HG03139 (cell line): ENCODE results near the gene GNMT.
"Not testable (repeated sequence)": the region's sequence is repeated elsewhere in the genome, so short reads cannot be mapped to it uniquely, and the experiment has no call there.

Source experiments
- ATAC-seq: cut with Tn5 transposase; IDR thresholded peaks from one replicate; pipeline ENCODE4 v1.9.1; 2021; ENCODE audit not compliant: unreplicated experiment

GNMT gene

GRCh38 chr6:42973926-42974325, 13.4 kb downstream of the GNMT start:
- no peak for ATAC-seq

- ATAC-seq = no peak
Observed at GRCh38 chr6:42974919-42975505, 14.5 kb downstream of the GNMT start.

- peak; percentile 15 for ATAC-seq
Observed at GRCh38 chr6:42978487-42978838, 17.9 kb downstream of the GNMT start.

- peak; percentile 84 for ATAC-seq
Observed at GRCh38 chr6:42978839-42979522, 18.4 kb downstream of the GNMT start, which contains the start of gene PEX6. TSS of gene PEX6 (minus strand) at chr6:42979181. CDS start at chr6:42979150, 31 bp downstream.

GRCh38 chr6:42979523-42980177, 19.1 kb downstream of the GNMT start:
- ATAC-seq = peak; percentile 7

GRCh38 chr6:42981836-42982235, 21.3 kb downstream of the GNMT start:
- ATAC-seq = no peak

GRCh38 chr6:42984001-42984923, 23.7 kb downstream of the GNMT start, which contains the start of gene PPP2R5D:
TSS of gene PPP2R5D (plus strand) at chr6:42984570. CDS start at chr6:42984678, 108 bp downstream.
- ATAC-seq = peak; percentile 87

- no peak for ATAC-seq
Observed at GRCh38 chr6:42984924-42985475, 24.4 kb downstream of the GNMT start.

GRCh38 chr6:42987533-42988451, 27.2 kb downstream of the GNMT start:
- no peak for ATAC-seq

GRCh38 chr6:42988486-42989020, 28.0 kb downstream of the GNMT start:
- no peak for ATAC-seq

GRCh38 chr6:42989923-42990322, 29.4 kb downstream of the GNMT start:
- no peak for ATAC-seq

- no peak for ATAC-seq
Observed at GRCh38 chr6:42993445-42993844, 32.9 kb downstream of the GNMT start.

- no peak for ATAC-seq
Observed at GRCh38 chr6:42996513-42996912, 36.0 kb downstream of the GNMT start.

- not testable (repeated sequence) for ATAC-seq
Observed at GRCh38 chr6:42998205-42998604, 37.7 kb downstream of the GNMT start.

GRCh38 chr6:43001843-43002242, 41.3 kb downstream of the GNMT start:
- ATAC-seq = no peak

GRCh38 chr6:43005844-43006243, 45.3 kb downstream of the GNMT start:
- ATAC-seq = no peak

GRCh38 chr6:43006251-43006650, 45.7 kb downstream of the GNMT start:
- no peak for ATAC-seq

GRCh38 chr6:43007126-43007525, 46.6 kb downstream of the GNMT start:
- ATAC-seq = no peak

- ATAC-seq = no peak
Observed at GRCh38 chr6:43009124-43009523, 48.6 kb downstream of the GNMT start.
